WTC11 (cell line): ENCODE data around the gene HS2ST1.
"Not testable (repeated sequence)": the region's sequence is repeated elsewhere in the genome, so short reads cannot be mapped to it uniquely, and the experiment has no call there.

Experiments
- ATF1 ChIP-seq: sonication (generic); formaldehyde crosslinking; IDR thresholded peaks from 2 replicates; pipeline ENCODE4 v1.8.1; 2023; ENCODE audit warnings: mild to moderate bottlenecking, moderate library complexity, missing genetic modification reagents
- CTCF ChIP-seq: fragments of 200-600 bp; IDR thresholded peaks from 2 replicates; pipeline ENCODE4 v1.8.0; 2022; ENCODE audit warnings: antibody characterized with exemption
- ELF4 ChIP-seq: sonication (generic); formaldehyde crosslinking; IDR thresholded peaks from 2 replicates; pipeline ENCODE4 v1.8.1; 2022; ENCODE audit warnings: low read depth, mild to moderate bottlenecking, moderate library complexity, missing genetic modification reagents
- FOXP4 ChIP-seq: sonication (generic); formaldehyde crosslinking; IDR thresholded peaks from 2 replicates; pipeline ENCODE4 v1.8.0; 2022; ENCODE audit warnings: mild to moderate bottlenecking, missing genetic modification reagents
- JUN ChIP-seq: sonication (generic); formaldehyde crosslinking; IDR thresholded peaks from 2 replicates; pipeline ENCODE4 v1.8.0; 2023; ENCODE audit warnings: mild to moderate bottlenecking, missing genetic modification reagents
- ZNF281 ChIP-seq: sonication (generic); formaldehyde crosslinking; IDR thresholded peaks from 2 replicates; pipeline ENCODE4 v1.8.0; 2023; ENCODE audit warnings: mild to moderate bottlenecking, missing genetic modification reagents

GRCh38 chr1:86963841-86964240 lies 49.4 kb downstream of the HS2ST1 start:
- not testable (repeated sequence) for TF ChIP-seq ZNF281 (CRISPR knock-in tag); CTCF; JUN (CRISPR knock-in tag); ELF4 (CRISPR knock-in tag); ATF1 (CRISPR knock-in tag); FOXP4
